Activated CD4-positive, alpha-beta memory T cell treated with anti-CD3 and anti-CD28 coated beads, Interleukin-2, amount 10 ng/mL, durations not matched to agents 7 days and 5 days (primary cell): ENCODE results near the gene NAB1. TPM values are rescaled to one million over a fixed set of nuclear protein-coding genes. Genes with fewer than 3 reads are reported as not detected.

Source experiments
- CTCF ChIA-PET: fragments of 350-600 bp; sonication (Branson Sonifier 250); formaldehyde crosslinking; loops from one replicate; lab custom pipeline; 2021; ENCODE audit warnings: antibody characterized with exemption, inconsistent platforms; lab: Charles Lee
- POLR2A ChIA-PET: fragments of 350-600 bp; sonication (Branson Sonifier 250); formaldehyde crosslinking; loops from one replicate; lab custom pipeline; 2021; ENCODE audit warnings: antibody characterized with exemption; lab: Charles Lee
- DNase-seq: peaks from one replicate; pipeline ENCODE4 v3.0.0-alpha.2; 2020
- H3K27ac Mint-ChIP-seq: one replicate; pipeline ENCODE4 v1.8.0; 2021; ENCODE audit warnings: mild to moderate bottlenecking, mixed read lengths
- H3K27me3 Mint-ChIP-seq: one replicate; pipeline ENCODE4 v1.8.0; 2021; ENCODE audit warnings: mixed read lengths
- H3K36me3 Mint-ChIP-seq: one replicate; pipeline ENCODE4 v1.8.0; 2021; ENCODE audit warnings: low read depth, mixed read lengths
- H3K4me1 Mint-ChIP-seq: one replicate; pipeline ENCODE4 v1.8.0; 2021; ENCODE audit warnings: mixed read lengths
- H3K4me3 Mint-ChIP-seq: one replicate; pipeline ENCODE4 v1.8.0; 2021; ENCODE audit warnings: mild to moderate bottlenecking, mixed read lengths
- H3K9me3 Mint-ChIP-seq: one replicate; pipeline ENCODE4 v1.8.0; 2021; ENCODE audit warnings: mixed read lengths
- total RNA-seq, 2 experiments: library from RNA; stranded (reverse); gene quantifications; one replicate each; pipeline ENCODE4 v1.2.3, GENCODE V29; 2021

Gene NAB1
- total RNA-seq, 2 experiments from 2014 or later = 21.7 to 28.1 TPM

DNA sequence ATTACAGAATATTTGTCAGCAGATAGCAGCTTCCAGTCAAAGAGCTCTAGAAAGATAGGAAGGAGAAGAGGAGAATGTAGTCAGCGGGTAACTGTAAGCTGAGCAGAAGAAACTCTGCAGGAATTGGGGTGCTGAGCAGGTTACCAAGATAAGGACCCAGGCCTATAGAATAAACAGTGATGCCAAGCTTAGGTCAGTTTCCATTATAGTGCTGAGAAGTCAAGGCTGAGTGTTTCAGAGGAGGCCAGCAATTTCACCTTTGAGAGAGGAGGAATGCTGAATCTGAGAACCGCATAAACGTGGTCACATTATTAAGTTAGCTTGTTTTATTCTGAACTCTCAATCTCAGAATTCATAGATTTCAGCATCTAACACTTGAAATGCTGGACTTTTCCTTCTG is 13.9 kb downstream of the NAB1 start:
- H3K36me3 Mint-ChIP-seq = peaks cover 34% of the 10 kb centered on the region
- H3K4me3 Mint-ChIP-seq = no peak overlapping the region
- peaks cover 26% of the 10 kb centered on the region for H3K4me1 Mint-ChIP-seq
- ChIA-PET POLR2A (interaction anchor here (1.5 to 2.6 kb wide), 4 partner anchors 8 to 129 kb away, joined by 3 to 17 read pairs (median 6); no protein-coding TSS in a partner anchor), CTCF (interaction anchor here (1.1 to 3.6 kb wide), 4 partner anchors 10 to 188 kb away, joined by 3 to 16 read pairs (median 4); no protein-coding TSS in a partner anchor)
- no peak for DNase-seq
- H3K27ac Mint-ChIP-seq = no peak overlapping the region
- no peaks in the 10 kb centered on the region for H3K27me3 Mint-ChIP-seq
- peaks cover 4% of the 10 kb centered on the region for H3K9me3 Mint-ChIP-seq

DNA sequence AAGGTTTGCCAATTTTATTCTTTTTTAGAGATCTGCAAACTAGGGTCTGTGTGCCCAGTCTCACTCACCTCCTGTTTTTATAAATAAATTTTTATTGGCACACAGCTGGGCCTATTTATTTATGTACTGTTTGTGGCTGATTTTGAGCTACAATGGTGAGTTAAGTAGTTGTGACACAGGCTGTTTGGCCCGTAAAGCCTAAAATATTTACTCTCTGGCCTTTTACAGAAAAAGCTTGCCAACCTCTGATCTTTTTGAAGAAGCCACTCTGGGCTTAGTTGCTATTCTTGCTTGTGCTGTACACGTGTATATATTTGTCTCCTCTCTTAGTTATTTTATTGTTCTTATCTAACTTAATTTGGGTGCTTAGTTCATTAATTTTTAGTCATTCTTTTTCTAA is 14.5 kb downstream of the NAB1 start:
- Mint-ChIP-seq H3K36me3 (peaks cover 34% of the 10 kb centered on the region), H3K9me3 (peaks cover 4% of the 10 kb centered on the region), H3K4me1 (peaks cover 22% of the 10 kb centered on the region), H3K27me3 (no peaks in the 10 kb centered on the region), H3K4me3 (no peak overlapping the region), H3K27ac (no peak overlapping the region)
- POLR2A ChIA-PET = interaction anchor here (1.5 to 2.6 kb wide), 5 partner anchors 8 to 130 kb away, joined by 3 to 17 read pairs (median 6); no protein-coding TSS in a partner anchor
- CTCF ChIA-PET = interaction anchor here (1.1 to 3.6 kb wide), 3 partner anchors 10 to 187 kb away, joined by 3 to 16 read pairs (median 4); no protein-coding TSS in a partner anchor
- DNase-seq = no peak

- ChIA-PET CTCF (interaction anchor here (0.6 to 3.6 kb wide), 6 partner anchors 11 to 340 kb away, joined by 3 to 16 read pairs (median 4); no protein-coding TSS in a partner anchor), POLR2A (interaction anchor here (1.5 to 2.6 kb wide), 5 partner anchors 9 to 130 kb away, joined by 3 to 17 read pairs (median 6); no protein-coding TSS in a partner anchor)
- no peak for DNase-seq
- Mint-ChIP-seq H3K27ac (no peak overlapping the region), H3K27me3 (no peaks in the 10 kb centered on the region), H3K36me3 (peaks cover 34% of the 10 kb centered on the region), H3K9me3 (peaks cover 4% of the 10 kb centered on the region), H3K4me3 (no peak overlapping the region), H3K4me1 (peaks cover 19% of the 10 kb centered on the region)
Measured at GRCh38 chr2:190663839-190664238, 15.0 kb downstream of the NAB1 start.

DNA sequence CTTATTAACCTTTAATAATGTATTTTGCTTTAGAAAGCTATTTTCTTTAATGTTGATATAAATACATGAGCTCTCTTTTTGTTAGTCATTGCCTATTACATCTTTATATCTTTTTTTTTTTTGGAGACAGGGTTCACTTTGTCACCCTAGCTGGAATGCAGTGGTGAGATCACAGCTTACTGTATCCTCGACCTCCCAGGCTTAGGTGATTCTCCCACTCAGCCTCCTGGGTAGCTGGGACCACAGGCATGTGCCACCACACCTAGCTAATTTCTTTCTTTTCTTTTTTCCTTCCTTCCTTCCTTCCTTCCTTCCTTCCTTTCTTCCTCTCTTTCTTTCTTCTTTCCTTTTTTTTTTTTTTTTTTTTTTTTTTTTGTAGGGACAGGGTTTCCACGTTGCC is 15.4 kb downstream of the NAB1 start:
- H3K4me1 Mint-ChIP-seq = peaks cover 19% of the 10 kb centered on the region
- ChIA-PET POLR2A (interaction anchor here (1.9 to 2.6 kb wide), 4 partner anchors 9 to 131 kb away, joined by 5 to 17 read pairs (median 6); no protein-coding TSS in a partner anchor), CTCF (interaction anchor here (0.6 to 3.6 kb wide), 5 partner anchors 11 to 340 kb away, joined by 3 to 16 read pairs (median 4); no protein-coding TSS in a partner anchor)
- no peak overlapping the region for H3K27ac Mint-ChIP-seq
- no peak overlapping the region for H3K4me3 Mint-ChIP-seq
- peaks cover 4% of the 10 kb centered on the region for H3K9me3 Mint-ChIP-seq
- no peak for DNase-seq
- H3K27me3 Mint-ChIP-seq = no peaks in the 10 kb centered on the region
- peaks cover 32% of the 10 kb centered on the region for H3K36me3 Mint-ChIP-seq

DNA sequence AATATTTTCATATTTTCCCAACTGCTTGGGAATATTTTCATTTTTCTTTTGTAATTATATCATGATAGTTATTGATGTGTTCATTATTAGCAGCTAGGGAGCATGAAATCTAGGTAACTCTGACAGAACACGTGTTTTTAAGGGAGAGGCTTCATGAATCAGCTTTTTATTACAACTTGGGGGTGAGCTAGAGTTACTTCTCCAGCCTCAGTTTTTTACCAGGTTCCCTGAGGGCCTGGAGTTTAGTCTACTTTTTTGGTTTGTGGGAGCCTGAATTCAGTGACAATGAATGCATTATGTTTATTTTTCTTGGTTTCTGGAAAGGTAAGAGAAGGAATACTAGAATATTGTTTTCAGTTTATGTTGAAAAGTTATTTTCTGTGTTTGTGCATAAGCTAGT is 18.0 kb downstream of the NAB1 start:
- CTCF ChIA-PET = interaction anchor here (1.1 to 1.8 kb wide), 3 partner anchors 12 to 14 kb away, joined by 3 to 6 read pairs (median 5); no protein-coding TSS in a partner anchor
- no peak for DNase-seq
- POLR2A ChIA-PET = interaction anchor here (1.4 kb wide), 2 partner anchors 11 to 17 kb away, joined by 4 to 5 read pairs; no protein-coding TSS in a partner anchor
- peaks cover 31% of the 10 kb centered on the region for H3K36me3 Mint-ChIP-seq
- no peaks in the 10 kb centered on the region for H3K27me3 Mint-ChIP-seq
- peaks cover 26% of the 10 kb centered on the region for H3K4me1 Mint-ChIP-seq
- H3K4me3 Mint-ChIP-seq = no peak overlapping the region
- peaks cover 4% of the 10 kb centered on the region for H3K9me3 Mint-ChIP-seq
- H3K27ac Mint-ChIP-seq = no peak overlapping the region

DNA sequence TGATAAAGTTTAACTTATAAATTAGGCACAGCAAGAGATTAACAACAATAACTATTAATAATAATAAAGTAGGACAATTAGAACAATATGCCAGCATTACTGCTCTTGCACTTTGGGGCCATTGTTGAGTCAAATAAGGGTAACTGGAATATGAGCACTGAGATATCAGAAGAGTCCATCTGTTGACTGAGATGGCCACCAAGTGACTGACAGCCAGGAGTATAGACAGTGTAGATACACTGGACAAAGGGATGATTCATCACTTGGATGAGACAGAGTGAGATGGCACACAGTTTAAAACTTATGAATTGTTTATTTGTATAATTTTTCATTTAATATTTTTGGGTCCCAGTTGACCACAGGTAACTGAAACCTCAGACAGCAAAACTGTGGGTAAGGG is 20.0 kb downstream of the NAB1 start:
- H3K9me3 Mint-ChIP-seq = peaks cover 4% of the 10 kb centered on the region
- H3K27ac Mint-ChIP-seq = no peak overlapping the region
- H3K4me1 Mint-ChIP-seq = peaks cover 27% of the 10 kb centered on the region
- H3K36me3 Mint-ChIP-seq = peaks cover 42% of the 10 kb centered on the region
- CTCF ChIA-PET = no interaction called here
- H3K27me3 Mint-ChIP-seq = no peaks in the 10 kb centered on the region
- H3K4me3 Mint-ChIP-seq = no peak overlapping the region
- POLR2A ChIA-PET = no interaction called here
- DNase-seq = no peak

- CTCF ChIA-PET = no interaction called here
- H3K4me1 Mint-ChIP-seq = peaks cover 39% of the 10 kb centered on the region
Measured at GRCh38 chr2:190670182-190670946, 21.5 kb downstream of the NAB1 start.

GRCh38 chr2:190674966-190675650 is 26.2 kb downstream of the NAB1 start:
- Mint-ChIP-seq H3K36me3 (peaks cover 46% of the 10 kb centered on the region), H3K4me3 (peak overlapping the region; percentile 8), H3K9me3 (no peaks in the 10 kb centered on the region), H3K27me3 (no peaks in the 10 kb centered on the region), H3K27ac (peak overlapping the region; percentile 65), H3K4me1 (peaks cover 64% of the 10 kb centered on the region)
- POLR2A ChIA-PET = interaction anchor here (0.9 to 1.1 kb wide), 4 partner anchors 9 to 268 kb away, joined by 3 read pairs; partner anchors contain the start of gene NEMP2
- DNase-seq = no peak
- CTCF ChIA-PET = interaction anchor here (0.6 kb wide), 1 partner anchor 11 kb away, joined by 3 read pairs; no protein-coding TSS in a partner anchor

More at GRCh38 chr2:190670182-190670946, 21.5 kb downstream of the NAB1 start:
- Mint-ChIP-seq H3K27ac (peak overlapping the region; percentile 6), H3K4me3 (no peak overlapping the region), H3K27me3 (no peaks in the 10 kb centered on the region), H3K9me3 (peaks cover 2% of the 10 kb centered on the region), H3K36me3 (peaks cover 51% of the 10 kb centered on the region)
- POLR2A ChIA-PET = no interaction called here
- no peak for DNase-seq

DNA sequence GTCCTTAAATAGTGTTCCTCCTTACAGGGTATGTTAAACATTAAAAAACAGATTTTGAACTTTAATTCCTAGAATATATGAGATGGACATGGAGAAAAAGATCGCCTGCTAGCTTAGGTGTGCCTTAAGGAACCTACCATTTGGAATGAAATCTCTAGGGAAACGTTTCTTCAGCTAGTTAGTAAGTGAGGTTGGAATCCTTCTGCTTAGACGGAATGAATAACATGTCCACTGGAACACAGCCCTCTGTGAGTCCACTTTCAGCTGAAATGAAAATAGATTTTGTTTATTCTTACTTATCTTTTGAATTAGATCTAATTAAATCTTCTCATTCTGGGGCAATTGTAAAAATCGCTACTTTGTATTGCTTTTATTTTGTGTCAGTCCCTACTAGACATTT is 28.4 kb downstream of the NAB1 start:
- POLR2A ChIA-PET = interaction anchor here (0.8 to 1.7 kb wide), 2 partner anchors 10 to 45 kb away, joined by 3 to 6 read pairs; no protein-coding TSS in a partner anchor
- CTCF ChIA-PET = interaction anchor here (1.0 kb wide), 1 partner anchor 27 kb away, joined by 4 read pairs; no protein-coding TSS in a partner anchor
- no peak overlapping the region for H3K4me3 Mint-ChIP-seq
- no peaks in the 10 kb centered on the region for H3K27me3 Mint-ChIP-seq
- H3K27ac Mint-ChIP-seq = no peak overlapping the region
- peaks cover 42% of the 10 kb centered on the region for H3K36me3 Mint-ChIP-seq
- H3K4me1 Mint-ChIP-seq = peaks cover 62% of the 10 kb centered on the region
- H3K9me3 Mint-ChIP-seq = no peaks in the 10 kb centered on the region
- no peak for DNase-seq

- DNase-seq = peak; percentile 26
- Mint-ChIP-seq H3K4me3 (peak overlapping the region; percentile 59), H3K27ac (peak overlapping the region; percentile 71), H3K4me1 (peaks cover 55% of the 10 kb centered on the region), H3K27me3 (no peaks in the 10 kb centered on the region), H3K9me3 (no peaks in the 10 kb centered on the region), H3K36me3 (peaks cover 35% of the 10 kb centered on the region)
- ChIA-PET POLR2A (interaction anchor here (0.6 to 3.8 kb wide), 9 partner anchors 9 to 204 kb away, joined by 3 to 24 read pairs (median 3); partner anchors contain the start of genes NAB1 and NEMP2), CTCF (interaction anchor here (0.6 to 4.3 kb wide), 12 partner anchors 9 to 296 kb away, joined by 3 to 29 read pairs (median 8); no protein-coding TSS in a partner anchor)
Measured at GRCh38 chr2:190678444-190679162, 29.7 kb downstream of the NAB1 start.

- Mint-ChIP-seq H3K27ac (peak overlapping the region; percentile 56), H3K36me3 (peaks cover 29% of the 10 kb centered on the region), H3K27me3 (no peaks in the 10 kb centered on the region), H3K9me3 (no peaks in the 10 kb centered on the region), H3K4me1 (peaks cover 49% of the 10 kb centered on the region), H3K4me3 (peak overlapping the region; percentile 8)
- DNase-seq = no peak
- ChIA-PET POLR2A (interaction anchor here (0.9 to 3.8 kb wide), 7 partner anchors 8 to 163 kb away, joined by 3 to 24 read pairs (median 3); partner anchors contain the start of gene NEMP2), CTCF (interaction anchor here (0.6 to 4.3 kb wide), 15 partner anchors 10 to 297 kb away, joined by 3 to 29 read pairs (median 7); no protein-coding TSS in a partner anchor)
Measured at GRCh38 chr2:190679391-190679790, 30.5 kb downstream of the NAB1 start.
